HG03575 (cell line): ENCODE measurements around the gene VAV2.

Source experiments
- ATAC-seq: cut with Tn5 transposase; IDR thresholded peaks from one replicate; pipeline ENCODE4 v1.9.1; 2021; ENCODE audit not compliant: unreplicated experiment, insufficient number of reproducible peaks, low FRiP score; ENCODE audit errors: extremely low read depth

Gene VAV2

GRCh38 chr9:133854765-133855164 lies 137.4 kb downstream of the VAV2 start:
- ATAC-seq, result no peak

- no peak for ATAC-seq
Observed at GRCh38 chr9:133854048-133854447, 138.1 kb downstream of the VAV2 start.

- no peak for ATAC-seq
Observed at GRCh38 chr9:133853331-133853730, 138.8 kb downstream of the VAV2 start.

- no peak for ATAC-seq
Observed at GRCh38 chr9:133852431-133852830, 139.7 kb downstream of the VAV2 start.

GRCh38 chr9:133851693-133852092 lies 140.4 kb downstream of the VAV2 start:
- no peak for ATAC-seq

- no peak for ATAC-seq
Observed at GRCh38 chr9:133850937-133851336, 141.2 kb downstream of the VAV2 start.

- ATAC-seq, result no peak
Observed at GRCh38 chr9:133850161-133850560, 142.0 kb downstream of the VAV2 start.

GRCh38 chr9:133849110-133849670 lies 142.9 kb downstream of the VAV2 start:
- no peak for ATAC-seq

- ATAC-seq, result no peak
Observed at GRCh38 chr9:133848471-133849109, 143.5 kb downstream of the VAV2 start.

GRCh38 chr9:133846483-133847090 lies 145.5 kb downstream of the VAV2 start:
- ATAC-seq, result no peak

GRCh38 chr9:133845440-133845839 lies 146.7 kb downstream of the VAV2 start:
- ATAC-seq, result no peak

GRCh38 chr9:133844881-133845410 lies 147.2 kb downstream of the VAV2 start:
- ATAC-seq, result no peak

GRCh38 chr9:133844398-133844784 lies 147.7 kb downstream of the VAV2 start:
- no peak for ATAC-seq

GRCh38 chr9:133843751-133844397 lies 148.2 kb downstream of the VAV2 start:
- no peak for ATAC-seq

GRCh38 chr9:133843250-133843649 lies 148.9 kb downstream of the VAV2 start:
- no peak for ATAC-seq

- ATAC-seq, result no peak
Observed at GRCh38 chr9:133842721-133843227, 149.3 kb downstream of the VAV2 start.

- ATAC-seq, result no peak
Observed at GRCh38 chr9:133842174-133842573, 149.9 kb downstream of the VAV2 start.

- no peak for ATAC-seq
Observed at GRCh38 chr9:133841167-133841812, 150.8 kb downstream of the VAV2 start.

- ATAC-seq, result no peak
Observed at GRCh38 chr9:133839822-133840329, 152.2 kb downstream of the VAV2 start.
